Fibroblast of lung (primary cell): ENCODE measurements around the gene PCSK2. TPM values are rescaled to one million over a fixed set of nuclear protein-coding genes. Genes with fewer than 3 reads are reported as not detected.

ENCODE experiments used
- DNase-seq, 2 donors: peaks; one replicate each; pipeline versions ENCODE4 v3.0.0 to v3.0.0-alpha.2; 2010; ENCODE audit warnings: low read depth in 2 of 2
- H2AFZ ChIP-seq: 2 replicates; pipeline ENCODE4 v1.5.1; 2012; ENCODE audit warnings: low read length, control low read depth, inconsistent platforms
- H3K27ac ChIP-seq: 2 replicates; pipeline ENCODE4 v1.5.1; 2011; ENCODE audit warnings: low read length, control low read depth; ENCODE audit not compliant: insufficient read depth
- H3K27me3 ChIP-seq: 2 replicates; pipeline ENCODE4 v1.5.1; 2011; ENCODE audit warnings: mild to moderate bottlenecking, low read length; ENCODE audit not compliant: control insufficient read depth, insufficient read depth
- H3K36me3 ChIP-seq: 2 replicates; pipeline ENCODE4 v1.5.1; 2011; ENCODE audit warnings: low read length; ENCODE audit not compliant: control insufficient read depth, insufficient read depth
- H3K4me1 ChIP-seq: 2 replicates; pipeline ENCODE4 v1.5.1; 2011; ENCODE audit warnings: low read length; ENCODE audit not compliant: control insufficient read depth, insufficient read depth; ENCODE audit errors: extremely low read depth
- H3K4me2 ChIP-seq: 2 replicates; pipeline ENCODE4 v1.5.1; 2011; ENCODE audit warnings: low read length, control low read depth; ENCODE audit not compliant: insufficient read depth; ENCODE audit errors: extremely low read depth
- H3K4me3 ChIP-seq, 4 experiments: fragments of 200-600 bp in 1 of 4; sonication (generic) in 1 of 4; replicated peaks in 1 of 4; 2 replicates each; pipeline ENCODE4 v1.5.1; 2011 to 2016; ENCODE audit warnings: low read length in 4 of 4, low read depth in 3 of 4, mild to moderate bottlenecking in 3 of 4, control low read depth in 2 of 4, inconsistent platforms in 1 of 4, mixed read lengths in 1 of 4; ENCODE audit not compliant: insufficient read depth in 1 of 4; ENCODE audit errors: control extremely low read depth in 1 of 4
- H3K79me2 ChIP-seq: 2 replicates; pipeline ENCODE4 v1.5.1; 2012; ENCODE audit warnings: mild to moderate bottlenecking, low read length, inconsistent platforms; ENCODE audit not compliant: control insufficient read depth, insufficient read depth
- H3K9ac ChIP-seq: 2 replicates; pipeline ENCODE4 v1.5.1; 2011; ENCODE audit warnings: mild to moderate bottlenecking, low read length, control low read depth; ENCODE audit not compliant: insufficient read depth
- H3K9me3 ChIP-seq: 2 replicates; pipeline ENCODE4 v1.5.1; 2012; ENCODE audit warnings: low read depth, low read length; ENCODE audit not compliant: control insufficient read depth, insufficient read depth
- H4K20me1 ChIP-seq: 2 replicates; pipeline ENCODE4 v1.5.1; 2011; ENCODE audit warnings: low read length; ENCODE audit not compliant: control insufficient read depth, insufficient read depth; ENCODE audit errors: extremely low read depth
- CTCF ChIP-seq, 2 donors: IDR thresholded peaks in 1 of 2; conservative IDR thresholded peaks in 1 of 2; 1 replicate in 1 of 2; 2 replicates in 1 of 2; pipeline ENCODE4 v1.5.1; 2011 to 2012; ENCODE audit warnings: low read length in 2 of 2, control low read depth in 1 of 2, inconsistent platforms in 1 of 2, low read depth in 1 of 2, mild to moderate bottlenecking in 1 of 2
- EZH2 ChIP-seq: IDR thresholded peaks from 2 replicates; pipeline ENCODE4 v1.5.1; 2012; ENCODE audit warnings: low read length, control low read depth, mild to moderate bottlenecking; ENCODE audit errors: missing control alignments
- polyA plus RNA-seq, 2 donors: library from polyadenylated mRNA; depleted of rRNA in 1 of 2; stranded (reverse) in 1 of 2; unstranded in 1 of 2; fragments of >200 nt; gene quantifications; 2 replicates each; pipeline ENCODE4 v1.2.1, GENCODE V29; 2011 to 2012; ENCODE audit warnings: missing spikeins in 1 of 2
- total RNA-seq: library from RNA; depleted of rRNA; stranded (reverse); fragments of >200 nt; gene quantifications from 2 replicates; pipeline ENCODE4 v1.2.1, GENCODE V29; 2014

Gene PCSK2
- total and polyA plus RNA-seq, 2 donors (not counting 1 experiment from before 2014, with no cell fraction given), result under 0.01 to 1.2 TPM

GRCh38 chr20:17494201-17494600, 267.4 kb downstream of the PCSK2 start:
- no peaks in the 10 kb centered on the region for H3K9me3 ChIP-seq
- no peaks in the 10 kb centered on the region for H3K4me1 ChIP-seq
- no peak overlapping the region for H3K9ac ChIP-seq
- no peak overlapping the region for H3K4me2 ChIP-seq
- DNase-seq, result no peak
- TF ChIP-seq EZH2 (no peak), CTCF (conservative IDR thresholded peaks at IDR 0.05 in 1 of 2, IDR thresholded peaks at IDR 0.05 in 1 of 2; ENCODE audit: low read depth in 1 of 2, low read length in 2 of 2) (no peak)
- no peaks in the 10 kb centered on the region for H3K79me2 ChIP-seq
- H3K4me3 ChIP-seq, result no peak overlapping the region
- no peak overlapping the region for H2AFZ ChIP-seq
- no peaks in the 10 kb centered on the region for H4K20me1 ChIP-seq
- H3K27me3 ChIP-seq, result no peaks in the 10 kb centered on the region
- no peaks in the 10 kb centered on the region for H3K36me3 ChIP-seq
- no peak overlapping the region for H3K27ac ChIP-seq

GRCh38 chr20:17495826-17496225, 269.0 kb downstream of the PCSK2 start:
- Histone ChIP-seq H3K9me3 (no peaks in the 10 kb centered on the region), H3K36me3 (no peaks in the 10 kb centered on the region), H3K27me3 (no peaks in the 10 kb centered on the region), H4K20me1 (no peaks in the 10 kb centered on the region), H2AFZ (no peak overlapping the region), H3K79me2 (no peaks in the 10 kb centered on the region), H3K27ac (no peak overlapping the region), H3K9ac (no peak overlapping the region), H3K4me2 (no peak overlapping the region), H3K4me3 (no peak overlapping the region), H3K4me1 (no peaks in the 10 kb centered on the region)
- DNase-seq, result no peak
- no peak for TF ChIP-seq EZH2

- Histone ChIP-seq H3K36me3 (no peaks in the 10 kb centered on the region), H3K79me2 (no peaks in the 10 kb centered on the region), H3K4me2 (peak overlapping the region; percentile 18), H3K27ac (no peak overlapping the region), H3K27me3 (peaks cover 2% of the 10 kb centered on the region), H4K20me1 (no peaks in the 10 kb centered on the region), H3K9ac (no peak overlapping the region), H3K4me3 (no peak overlapping the region), H2AFZ (no peak overlapping the region), H3K4me1 (no peaks in the 10 kb centered on the region), H3K9me3 (no peaks in the 10 kb centered on the region)
- TF ChIP-seq EZH2, result no peak
- DNase-seq, result peak in 1 of 2 donors; percentile 12
Measured at GRCh38 chr20:17497821-17498580, 271.2 kb downstream of the PCSK2 start.

- Histone ChIP-seq H3K4me2 (no peak overlapping the region), H3K9ac (no peak overlapping the region), H2AFZ (no peak overlapping the region), H3K27me3 (peaks cover 2% of the 10 kb centered on the region), H3K4me1 (no peaks in the 10 kb centered on the region), H4K20me1 (no peaks in the 10 kb centered on the region), H3K4me3 (no peak overlapping the region), H3K27ac (no peak overlapping the region), H3K9me3 (no peaks in the 10 kb centered on the region), H3K36me3 (no peaks in the 10 kb centered on the region), H3K79me2 (no peaks in the 10 kb centered on the region)
- DNase-seq, result no peak
- TF ChIP-seq EZH2 (no peak), CTCF (conservative IDR thresholded peaks at IDR 0.05 in 1 of 2, IDR thresholded peaks at IDR 0.05 in 1 of 2; ENCODE audit: low read depth in 1 of 2, low read length in 2 of 2) (no peak)
Measured at GRCh38 chr20:17498641-17499040, 271.8 kb downstream of the PCSK2 start.
